ENCODE results near the gene TBX3.

DNA sequence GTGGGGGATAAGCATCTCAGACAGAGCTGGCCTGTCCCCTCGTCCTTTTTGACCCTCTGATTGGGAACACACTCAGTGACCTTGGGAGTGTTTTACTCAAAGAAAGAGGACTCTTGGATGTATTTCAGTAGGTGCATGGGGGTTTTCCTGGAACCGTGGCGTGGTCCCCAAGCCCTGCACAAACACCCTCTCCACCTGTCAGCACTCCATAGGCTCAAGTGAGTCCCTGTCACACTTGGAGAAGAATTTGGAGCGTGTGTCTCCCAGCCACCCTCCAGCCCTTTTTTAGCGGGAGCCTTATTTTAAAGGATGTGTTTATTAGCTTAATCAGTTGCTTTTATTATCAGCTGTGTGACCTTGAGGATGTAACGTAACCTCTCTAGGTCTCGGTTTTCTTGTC is 37.3 kb upstream of the TBX3 start:
- TF ChIP-seq TAF1 (IDR thresholded peaks at IDR 0.05; ENCODE audit: low read depth) (no peak), EP300 (IDR thresholded peaks at IDR 0.05; ENCODE audit: borderline replicate concordance) (no peak), CEBPB (IDR thresholded peaks at IDR 0.05) (no peak), TEAD4 (IDR thresholded peaks at IDR 0.05) (no peak), CREB1 (IDR thresholded peaks at IDR 0.05; ENCODE audit: low read depth) (no peak), RAD21 (IDR thresholded peaks at IDR 0.05; ENCODE audit: low read depth) (no peak), YY1 (IDR thresholded peaks at IDR 0.05; ENCODE audit: low read depth) (no peak), NFIC (IDR thresholded peaks at IDR 0.05) (no peak), ZBTB7A (IDR thresholded peaks at IDR 0.05; ENCODE audit: low read depth) (no peak)
- TF ChIP-seq, protein P1, sequence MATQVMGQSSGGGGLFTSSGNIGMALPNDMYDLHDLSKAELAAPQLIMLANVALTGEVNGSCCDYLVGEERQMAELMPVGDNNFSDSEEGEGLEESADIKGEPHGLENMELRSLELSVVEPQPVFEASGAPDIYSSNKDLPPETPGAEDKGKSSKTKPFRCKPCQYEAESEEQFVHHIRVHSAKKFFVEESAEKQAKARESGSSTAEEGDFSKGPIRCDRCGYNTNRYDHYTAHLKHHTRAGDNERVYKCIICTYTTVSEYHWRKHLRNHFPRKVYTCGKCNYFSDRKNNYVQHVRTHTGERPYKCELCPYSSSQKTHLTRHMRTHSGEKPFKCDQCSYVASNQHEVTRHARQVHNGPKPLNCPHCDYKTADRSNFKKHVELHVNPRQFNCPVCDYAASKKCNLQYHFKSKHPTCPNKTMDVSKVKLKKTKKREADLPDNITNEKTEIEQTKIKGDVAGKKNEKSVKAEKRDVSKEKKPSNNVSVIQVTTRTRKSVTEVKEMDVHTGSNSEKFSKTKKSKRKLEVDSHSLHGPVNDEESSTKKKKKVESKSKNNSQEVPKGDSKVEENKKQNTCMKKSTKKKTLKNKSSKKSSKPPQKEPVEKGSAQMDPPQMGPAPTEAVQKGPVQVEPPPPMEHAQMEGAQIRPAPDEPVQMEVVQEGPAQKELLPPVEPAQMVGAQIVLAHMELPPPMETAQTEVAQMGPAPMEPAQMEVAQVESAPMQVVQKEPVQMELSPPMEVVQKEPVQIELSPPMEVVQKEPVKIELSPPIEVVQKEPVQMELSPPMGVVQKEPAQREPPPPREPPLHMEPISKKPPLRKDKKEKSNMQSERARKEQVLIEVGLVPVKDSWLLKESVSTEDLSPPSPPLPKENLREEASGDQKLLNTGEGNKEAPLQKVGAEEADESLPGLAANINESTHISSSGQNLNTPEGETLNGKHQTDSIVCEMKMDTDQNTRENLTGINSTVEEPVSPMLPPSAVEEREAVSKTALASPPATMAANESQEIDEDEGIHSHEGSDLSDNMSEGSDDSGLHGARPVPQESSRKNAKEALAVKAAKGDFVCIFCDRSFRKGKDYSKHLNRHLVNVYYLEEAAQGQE (IDR thresholded peaks at IDR 0.05; ENCODE audit: low read depth): no peak
- TF ChIP-seq, protein P2, sequence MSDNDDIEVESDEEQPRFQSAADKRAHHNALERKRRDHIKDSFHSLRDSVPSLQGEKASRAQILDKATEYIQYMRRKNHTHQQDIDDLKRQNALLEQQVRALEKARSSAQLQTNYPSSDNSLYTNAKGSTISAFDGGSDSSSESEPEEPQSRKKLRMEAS (IDR thresholded peaks at IDR 0.05): no peak
- TF ChIP-seq, protein P3, sequence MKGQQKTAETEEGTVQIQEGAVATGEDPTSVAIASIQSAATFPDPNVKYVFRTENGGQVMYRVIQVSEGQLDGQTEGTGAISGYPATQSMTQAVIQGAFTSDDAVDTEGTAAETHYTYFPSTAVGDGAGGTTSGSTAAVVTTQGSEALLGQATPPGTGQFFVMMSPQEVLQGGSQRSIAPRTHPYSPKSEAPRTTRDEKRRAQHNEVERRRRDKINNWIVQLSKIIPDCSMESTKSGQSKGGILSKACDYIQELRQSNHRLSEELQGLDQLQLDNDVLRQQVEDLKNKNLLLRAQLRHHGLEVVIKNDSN (IDR thresholded peaks at IDR 0.05): no peak
